ENCODE results near the gene PCDHA4.
A peak's percentile ranks its signal among the peaks of the same experiment; 100 is the strongest.

GRCh38 chr5:140801494-140801841 is 5.4 kb upstream of the PCDHA4 start:
- TF ChIP-seq CTCF (IDR thresholded peaks at IDR 0.05), result peak; percentile 28; the same call in 1 of the 2 replicates
- TF ChIP-seq ZNF423 (CRISPR knock-in tag; IDR thresholded peaks at IDR 0.05), result no peak

Measured in WTC11 (cell line).